H54 (cell line): Measurements from ENCODE around the gene USP24.

Source experiments
- DNase-seq: peaks from one replicate; pipeline ENCODE4 v3.0.0; 2011; ENCODE audit warnings: low spot score, mixed read lengths; ENCODE audit not compliant: insufficient read length
- FAIRE-seq: peaks from 3 replicates; lab custom pipeline; 2011; peaks lifted over from hg19 to GRCh38; lab: Jason Lieb, UNC
- POLR2A ChIP-seq: IDR thresholded peaks from 2 replicates; pipeline ENCODE4 v1.6.1; 2011; ENCODE audit warnings: low read depth, mild to moderate bottlenecking, low read length

USP24 gene

DNA sequence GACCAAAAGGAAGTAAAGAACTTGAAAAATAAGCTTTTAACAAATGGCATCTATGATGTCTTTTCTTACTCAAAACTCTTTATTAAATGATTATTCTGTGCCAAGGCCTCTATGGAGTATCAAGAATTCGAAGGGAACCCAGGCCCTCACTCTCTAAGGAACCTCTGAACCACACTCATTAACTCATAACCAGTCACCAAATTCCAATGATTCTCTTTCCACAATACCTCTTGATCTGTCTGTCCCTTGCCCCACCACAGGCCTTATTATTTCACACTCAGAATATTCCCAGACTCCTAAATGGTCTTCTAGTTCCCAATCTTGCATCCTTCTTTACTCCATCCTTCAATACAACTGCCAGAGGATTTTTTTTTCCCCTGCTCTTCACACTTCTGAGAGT lies 138.8 kb downstream of the USP24 start:
- FAIRE-seq (no peak), DNase-seq (no peak)
- TF ChIP-seq POLR2A = no peak

GRCh38 chr1:55074455-55074854 lies 140.7 kb downstream of the USP24 start:
- TF ChIP-seq POLR2A = no peak
- no peak for FAIRE-seq
- no peak for DNase-seq

GRCh38 chr1:55073187-55073916 lies 141.8 kb downstream of the USP24 start:
- no peak for TF ChIP-seq POLR2A
- FAIRE-seq (no peak), DNase-seq (no peak)

DNA sequence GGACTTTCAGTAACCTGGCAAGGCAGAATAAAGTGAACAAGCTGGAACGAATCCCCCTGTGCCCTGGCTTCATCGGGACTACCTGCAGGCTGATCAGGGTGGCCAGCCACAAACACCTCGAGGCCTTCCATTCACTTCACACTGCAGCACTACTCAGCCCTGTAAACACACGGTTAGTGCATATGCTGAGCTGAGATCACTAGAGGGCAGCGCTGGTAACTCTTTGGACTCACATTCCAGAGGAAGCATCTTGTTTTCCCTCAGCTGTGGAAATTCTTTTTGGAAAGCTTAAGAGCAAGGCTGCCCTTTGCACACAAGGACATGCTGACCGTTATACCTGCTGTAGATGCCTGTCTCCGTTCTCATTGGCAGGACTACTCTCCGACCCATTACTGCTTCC lies 143.7 kb downstream of the USP24 start:
- TF ChIP-seq POLR2A = no peak
- FAIRE-seq = peak; percentile 93
- DNase-seq = peak; percentile 65

GRCh38 chr1:55070293-55071164 lies 144.6 kb downstream of the USP24 start:
- no peak for DNase-seq

GRCh38 chr1:55069280-55069679 lies 145.9 kb downstream of the USP24 start:
- no peak for FAIRE-seq

More at GRCh38 chr1:55070293-55071164, 144.6 kb downstream of the USP24 start:
- FAIRE-seq = no peak
- no peak for TF ChIP-seq POLR2A

GRCh38 chr1:55068638-55069037 lies 146.5 kb downstream of the USP24 start:
- TF ChIP-seq POLR2A = no peak
- FAIRE-seq (no peak), DNase-seq (no peak)

More at GRCh38 chr1:55069280-55069679, 145.9 kb downstream of the USP24 start:
- DNase-seq = no peak
- TF ChIP-seq POLR2A = no peak

DNA sequence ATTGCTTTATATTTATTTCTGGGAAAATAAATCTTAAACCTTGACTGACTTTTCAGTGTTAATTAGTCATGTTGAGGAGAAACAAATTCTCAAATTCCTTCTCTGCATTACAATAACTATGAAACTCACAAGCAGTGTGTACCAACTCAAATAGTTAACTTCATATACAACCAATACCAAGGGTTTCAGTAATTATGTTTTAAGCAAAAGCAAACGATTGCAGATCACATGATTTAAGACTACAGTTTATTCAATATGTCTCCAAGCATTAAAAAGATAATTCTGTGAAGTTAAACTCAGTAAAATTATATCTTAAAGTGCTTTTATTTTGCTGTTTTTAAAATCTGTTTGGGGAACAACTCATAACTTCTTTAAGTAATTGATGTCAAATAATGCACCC lies 147.2 kb downstream of the USP24 start:
- DNase-seq = no peak
- no peak for TF ChIP-seq POLR2A
- no peak for FAIRE-seq

DNA sequence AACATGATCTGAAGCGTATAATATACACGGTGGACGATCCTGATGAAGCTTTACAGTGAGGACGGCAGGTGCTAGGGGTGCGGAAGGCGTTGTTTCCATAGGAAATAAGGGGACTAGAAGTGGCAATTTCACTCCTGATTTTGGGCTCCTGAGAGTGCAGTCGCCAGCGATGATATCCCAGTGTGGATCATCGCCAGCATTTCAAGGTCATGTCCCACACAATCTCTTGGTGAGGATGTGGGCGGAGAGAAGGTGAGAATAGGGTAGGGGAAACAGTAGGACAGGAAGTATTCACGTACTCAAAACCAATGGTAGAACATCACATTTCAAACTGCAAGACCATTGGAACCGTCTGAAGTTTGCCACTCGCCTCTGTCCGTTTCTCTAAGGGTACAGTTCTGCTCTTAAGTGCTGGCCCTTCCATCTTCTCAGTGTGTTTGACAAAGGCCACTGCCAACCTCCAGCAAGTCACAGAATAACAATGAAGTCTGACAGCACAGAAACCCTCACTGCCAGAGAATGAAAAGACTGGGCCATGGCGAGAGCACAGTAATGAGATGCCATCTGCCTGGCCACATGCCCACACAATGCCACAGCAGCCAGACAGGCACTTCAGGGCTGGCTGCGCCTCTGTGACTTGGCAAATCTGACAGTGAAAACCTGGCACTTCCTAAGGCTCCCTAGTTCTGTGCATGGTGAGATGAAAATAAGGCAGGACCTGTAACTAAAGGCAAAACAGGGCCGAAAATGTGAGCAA lies 148.0 kb downstream of the USP24 start:
- TF ChIP-seq POLR2A = no peak
- no peak for DNase-seq
- no peak for FAIRE-seq

DNA sequence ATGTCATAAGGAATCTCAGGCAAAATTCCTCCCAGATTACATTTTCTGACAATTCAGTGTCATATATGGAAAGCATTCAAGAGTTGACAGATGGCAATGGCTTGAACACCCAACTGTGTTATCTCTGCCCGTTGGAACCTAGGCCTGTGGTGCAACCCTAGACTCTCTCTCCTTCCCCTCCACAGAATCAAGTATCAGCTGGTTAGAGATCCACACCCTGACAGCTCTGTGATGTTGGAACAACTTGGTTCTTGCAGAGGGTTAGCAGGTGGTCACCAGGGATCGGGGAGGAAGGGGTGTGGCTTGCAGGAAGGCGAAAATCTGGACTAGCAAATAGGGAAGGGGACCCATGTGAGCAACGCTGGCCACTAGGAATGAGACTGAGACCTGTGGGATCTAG lies 149.5 kb downstream of the USP24 start:
- no peak for TF ChIP-seq POLR2A
- DNase-seq = no peak
- no peak for FAIRE-seq

DNA sequence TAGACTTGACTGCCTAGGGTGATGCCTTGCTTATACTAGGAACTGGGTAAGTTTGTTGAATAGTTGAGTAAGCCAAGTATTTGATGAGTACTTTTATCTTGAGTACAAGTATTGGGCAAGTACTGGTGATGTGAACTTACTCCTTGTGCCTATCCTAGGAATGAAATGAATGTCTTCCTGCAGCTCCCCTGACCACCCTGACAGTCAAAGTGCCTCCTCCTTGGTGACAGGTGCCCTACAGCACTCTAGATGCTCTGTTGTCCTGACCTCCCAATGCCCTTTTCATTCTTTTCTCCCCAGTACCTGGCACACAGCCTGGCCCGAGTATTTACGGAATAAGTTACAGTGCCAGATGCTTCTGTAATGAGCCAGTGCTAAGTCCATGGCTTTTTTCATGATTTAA lies 150.3 kb downstream of the USP24 start:
- DNase-seq (no peak), FAIRE-seq (no peak)

DNA sequence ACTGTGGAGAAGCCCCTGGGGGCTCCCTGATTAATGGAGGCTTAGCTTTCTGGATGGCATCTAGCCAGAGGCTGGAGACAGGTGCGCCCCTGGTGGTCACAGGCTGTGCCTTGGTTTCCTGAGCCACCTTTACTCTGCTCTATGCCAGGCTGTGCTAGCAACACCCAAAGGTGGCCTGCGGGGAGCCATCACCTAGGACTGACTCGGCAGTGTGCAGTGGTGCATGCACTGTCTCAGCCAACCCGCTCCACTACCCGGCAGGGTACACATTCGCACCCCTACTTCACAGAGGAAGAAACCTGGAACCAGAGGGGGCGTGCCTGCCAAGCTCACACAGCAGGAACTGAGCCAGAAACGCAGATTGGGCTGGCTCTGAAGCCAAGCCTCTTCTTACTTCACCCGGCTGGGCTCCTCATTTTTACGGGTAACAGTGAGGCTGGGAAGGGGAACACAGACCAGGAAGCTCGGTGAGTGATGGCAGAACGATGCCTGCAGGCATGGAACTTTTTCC lies 151.0 kb downstream of the USP24 start:
- TF ChIP-seq POLR2A = no peak
- FAIRE-seq = no peak
- DNase-seq = no peak

More for the DNA sequence above, 150.3 kb downstream of the USP24 start:
- no peak for TF ChIP-seq POLR2A

GRCh38 chr1:55063577-55063942 lies 151.6 kb downstream of the USP24 start:
- DNase-seq (no peak), FAIRE-seq (no peak)
- TF ChIP-seq POLR2A = no peak
